Memory B cell (primary cell): Measurements from ENCODE around the gene TFB1M.
"Not testable (repeated sequence)": the region's sequence is repeated elsewhere in the genome, so short reads cannot be mapped to it uniquely, and the experiment has no call there.

ENCODE experiments used
- ATAC-seq: fragments of 150-1000 bp; cut with Tn5 transposase; 2 replicates; pipeline ENCODE4 v1.10.0; 2021; ENCODE audit warnings: low read depth, mild to moderate bottlenecking, moderate library complexity
- DNase-seq, 2 donors: peaks; one replicate each; pipeline ENCODE4 v3.0.0; 2022; ENCODE audit warnings: low spot score in 2 of 2
- H3K27ac Mint-ChIP-seq: one replicate; pipeline ENCODE4 v1.8.0; 2022; ENCODE audit warnings: mild to moderate bottlenecking, moderate library complexity, mixed read lengths
- H3K27me3 Mint-ChIP-seq: one replicate; pipeline ENCODE4 v1.8.0; 2022; ENCODE audit warnings: mixed read lengths
- H3K36me3 Mint-ChIP-seq: one replicate; pipeline ENCODE4 v1.8.0; 2022; ENCODE audit warnings: mild to moderate bottlenecking, mixed read lengths
- H3K4me1 Mint-ChIP-seq: one replicate; pipeline ENCODE4 v1.8.0; 2022; ENCODE audit warnings: mixed read lengths
- H3K4me3 Mint-ChIP-seq: one replicate; pipeline ENCODE4 v1.8.0; 2022; ENCODE audit warnings: mild to moderate bottlenecking, moderate library complexity, mixed read lengths
- H3K9me3 Mint-ChIP-seq: one replicate; pipeline ENCODE4 v1.8.0; 2022; ENCODE audit warnings: mixed read lengths

Gene TFB1M

GRCh38 chr6:155314092-155314772 lies at the start of gene TFB1M:
Gene TFB1M, minus strand, starts transcription at chr6:155314484. Its CDS starts 56 bp downstream, at chr6:155314428.
- peaks cover 12% of the 10 kb centered on the region for H3K4me1 Mint-ChIP-seq
- H3K27me3 Mint-ChIP-seq: no peaks in the 10 kb centered on the region
- no peaks in the 10 kb centered on the region for H3K9me3 Mint-ChIP-seq
- H3K27ac Mint-ChIP-seq: peak within 1 kb of the TSS; percentile 97
- peaks cover 7% of the 10 kb centered on the region for H3K36me3 Mint-ChIP-seq
- ATAC-seq (peak; percentile 85), DNase-seq (peak; percentile 81 to 95)
- H3K4me3 Mint-ChIP-seq: peak within 1 kb of the TSS; percentile 91

- not testable (repeated sequence) for ATAC-seq, H3K4me1 Mint-ChIP-seq
These were observed 49.7 kb upstream of the TFB1M start for GRCh38 chr6:155364021-155364420.

DNA sequence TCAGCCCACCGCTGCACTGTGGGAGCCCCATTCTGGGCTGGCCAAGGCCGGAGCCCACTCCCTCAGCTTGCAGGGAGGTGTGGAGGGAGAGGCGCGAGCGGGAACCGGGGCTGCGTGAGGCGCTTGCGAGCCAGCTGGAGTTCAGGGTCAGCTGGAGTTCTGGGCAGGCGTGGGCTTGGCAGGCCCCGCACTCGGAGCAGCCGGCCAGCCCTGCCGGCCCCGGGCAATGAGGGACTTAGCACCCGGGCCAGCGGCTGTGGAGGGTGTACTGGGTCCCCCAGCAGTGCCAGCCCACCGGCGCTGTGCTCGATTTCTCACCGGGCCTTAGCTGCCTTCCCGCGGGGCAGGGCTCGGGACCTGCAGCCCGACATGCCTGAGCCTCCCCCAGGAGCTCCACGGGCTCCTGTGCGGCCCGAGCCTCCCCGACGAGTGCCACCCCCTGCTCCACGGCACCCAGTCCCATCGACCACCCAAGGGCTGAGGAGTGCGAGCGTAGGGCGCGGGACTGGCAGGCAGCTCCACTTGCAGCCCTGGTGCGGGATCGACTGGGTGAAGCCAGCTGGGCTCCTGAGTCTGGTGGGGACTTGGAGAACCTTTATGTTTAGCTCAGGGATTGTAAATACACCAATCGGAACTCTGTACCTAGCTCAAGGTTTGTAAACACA lies 48.8 kb upstream of the TFB1M start:
- ATAC-seq, H3K27ac Mint-ChIP-seq, H3K4me1 Mint-ChIP-seq, H3K9me3 Mint-ChIP-seq, H3K36me3 Mint-ChIP-seq, H3K27me3 Mint-ChIP-seq, DNase-seq, H3K4me3 Mint-ChIP-seq: not testable (repeated sequence)

More at GRCh38 chr6:155364021-155364420, 49.7 kb upstream of the TFB1M start:
- not testable (repeated sequence) for H3K27me3 Mint-ChIP-seq, H3K4me3 Mint-ChIP-seq, H3K27ac Mint-ChIP-seq, DNase-seq, H3K36me3 Mint-ChIP-seq, H3K9me3 Mint-ChIP-seq

DNA sequence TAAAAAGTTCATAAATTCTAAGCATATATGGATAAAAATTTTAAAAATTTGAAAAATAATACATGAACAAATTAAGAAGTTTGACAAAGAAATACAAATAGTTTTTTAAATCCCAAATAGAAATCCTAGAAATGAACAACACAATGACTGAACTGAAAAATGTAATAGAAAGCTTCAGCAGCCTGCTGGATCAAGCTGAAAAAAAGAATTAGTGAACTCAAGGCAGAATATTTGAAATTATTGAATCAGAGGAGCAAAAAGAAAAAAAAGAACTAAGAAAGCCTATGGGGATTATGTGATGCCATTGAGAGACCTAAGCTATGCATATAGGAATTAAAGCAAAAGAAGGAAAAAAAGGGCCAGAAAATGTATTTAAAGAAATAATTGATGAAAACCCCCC lies 39.9 kb upstream of the TFB1M start:
- H3K4me3 Mint-ChIP-seq: no peak overlapping the region

DNA sequence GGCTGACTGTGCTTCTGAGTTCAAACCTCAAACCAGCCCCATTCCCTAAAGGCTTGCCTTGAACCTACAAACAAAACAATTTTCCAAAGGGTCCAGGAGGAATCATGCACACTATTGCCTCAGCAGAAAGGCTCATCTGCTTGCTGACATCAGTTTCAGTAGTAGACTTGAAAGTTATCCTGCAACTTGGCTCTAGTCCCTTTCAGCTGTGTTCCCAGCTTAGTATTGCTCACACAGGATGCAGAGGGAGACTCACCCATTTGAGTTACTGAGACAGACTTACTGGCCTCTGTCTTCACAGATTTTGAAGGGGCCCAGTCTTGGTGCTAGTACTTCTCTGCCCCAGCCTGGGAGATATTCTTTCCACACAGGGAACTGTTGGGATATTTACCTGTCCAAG lies 38.5 kb upstream of the TFB1M start:
- Mint-ChIP-seq H3K27me3 (peaks cover 2% of the 10 kb centered on the region), H3K9me3 (peaks cover 14% of the 10 kb centered on the region), H3K4me3 (no peak overlapping the region), H3K36me3 (peaks cover 4% of the 10 kb centered on the region), H3K4me1 (peaks cover 5% of the 10 kb centered on the region), H3K27ac (no peak overlapping the region)
- ATAC-seq: no peak
- DNase-seq: no peak

More for the DNA sequence above, 39.9 kb upstream of the TFB1M start:
- Mint-ChIP-seq H3K4me1 (peaks cover 5% of the 10 kb centered on the region), H3K27ac (no peak overlapping the region), H3K9me3 (peaks cover 13% of the 10 kb centered on the region), H3K36me3 (peaks cover 4% of the 10 kb centered on the region), H3K27me3 (peaks cover 4% of the 10 kb centered on the region)
- DNase-seq (no peak), ATAC-seq (no peak)

GRCh38 chr6:155352130-155352420 lies 37.8 kb upstream of the TFB1M start:
- Mint-ChIP-seq H3K4me1 (peaks cover 5% of the 10 kb centered on the region), H3K9me3 (peaks cover 20% of the 10 kb centered on the region), H3K4me3 (peak overlapping the region; percentile 55), H3K27me3 (peaks cover 2% of the 10 kb centered on the region), H3K36me3 (peaks cover 10% of the 10 kb centered on the region), H3K27ac (no peak overlapping the region)
- ATAC-seq (no peak), DNase-seq (no peak)

- H3K27me3 Mint-ChIP-seq: peaks cover 2% of the 10 kb centered on the region
These were observed 37.2 kb upstream of the TFB1M start for GRCh38 chr6:155351273-155352129.

DNA sequence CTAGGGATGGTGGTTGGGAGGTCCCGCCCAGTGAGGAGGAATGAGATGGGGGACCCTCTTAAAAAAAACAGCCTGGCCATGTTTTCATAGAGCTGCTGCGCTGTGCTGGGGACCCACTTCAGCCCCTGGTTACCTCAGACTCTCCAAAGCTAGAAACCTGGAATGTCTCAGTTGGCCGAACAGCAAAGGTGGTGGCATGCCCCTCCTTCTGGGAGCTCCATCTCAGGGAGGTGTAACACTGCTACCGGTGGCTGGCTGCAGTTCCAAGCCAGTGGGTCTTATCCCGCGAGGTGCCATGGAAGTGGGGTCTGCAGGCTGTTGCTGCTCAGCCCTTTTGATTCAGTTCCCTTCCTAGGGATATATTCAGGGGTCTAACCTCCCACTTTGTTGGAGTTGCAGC lies 35.7 kb upstream of the TFB1M start:
- ATAC-seq (no peak), DNase-seq (no peak)
- Mint-ChIP-seq H3K27ac (no peak overlapping the region), H3K4me3 (no peak overlapping the region), H3K4me1 (peaks cover 5% of the 10 kb centered on the region), H3K9me3 (peaks cover 26% of the 10 kb centered on the region), H3K27me3 (peaks cover 2% of the 10 kb centered on the region), H3K36me3 (peaks cover 20% of the 10 kb centered on the region)

More at GRCh38 chr6:155351273-155352129, 37.2 kb upstream of the TFB1M start:
- ATAC-seq (peak; percentile 55), DNase-seq (no peak)
- Mint-ChIP-seq H3K36me3 (peaks cover 14% of the 10 kb centered on the region), H3K9me3 (peaks cover 22% of the 10 kb centered on the region), H3K27ac (no peak overlapping the region), H3K4me1 (peaks cover 5% of the 10 kb centered on the region), H3K4me3 (peak overlapping the region; percentile 55)

- DNase-seq (no peak), ATAC-seq (no peak)
- H3K27ac Mint-ChIP-seq: no peak overlapping the region
- H3K9me3 Mint-ChIP-seq: peaks cover 20% of the 10 kb centered on the region
- peaks cover 5% of the 10 kb centered on the region for H3K4me1 Mint-ChIP-seq
- H3K4me3 Mint-ChIP-seq: no peak overlapping the region
- H3K27me3 Mint-ChIP-seq: peaks cover 2% of the 10 kb centered on the region
- peaks cover 16% of the 10 kb centered on the region for H3K36me3 Mint-ChIP-seq
These were observed 34.8 kb upstream of the TFB1M start for GRCh38 chr6:155349129-155349528.

- ATAC-seq: no peak
- Mint-ChIP-seq H3K9me3 (peaks cover 20% of the 10 kb centered on the region), H3K27ac (no peak overlapping the region), H3K4me3 (no peak overlapping the region), H3K27me3 (peaks cover 2% of the 10 kb centered on the region), H3K4me1 (peaks cover 5% of the 10 kb centered on the region), H3K36me3 (peaks cover 16% of the 10 kb centered on the region)
- DNase-seq: no peak
These were observed 33.5 kb upstream of the TFB1M start for GRCh38 chr6:155347800-155348199.

DNA sequence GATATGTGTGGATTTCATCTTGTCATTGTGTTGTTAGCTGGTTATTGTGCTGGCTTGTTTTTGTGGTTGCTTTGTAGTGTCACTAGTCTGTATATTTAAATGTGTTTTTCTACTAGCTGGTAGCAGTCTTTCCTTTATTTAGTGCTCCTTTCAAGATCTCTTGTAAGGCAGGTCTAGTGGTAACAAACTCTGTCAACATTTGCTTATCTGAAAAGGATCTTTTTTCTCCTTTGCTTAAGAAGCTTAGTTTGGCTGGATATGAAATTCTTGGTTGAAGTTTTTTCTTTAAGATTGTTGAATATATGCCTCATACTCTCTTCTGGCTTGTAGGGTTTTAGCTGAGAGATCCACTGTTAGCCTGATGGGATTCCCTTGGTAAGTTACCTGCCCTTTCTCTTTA lies 32.7 kb upstream of the TFB1M start:
- Mint-ChIP-seq H3K27me3 (peaks cover 2% of the 10 kb centered on the region), H3K9me3 (peaks cover 20% of the 10 kb centered on the region), H3K36me3 (peaks cover 16% of the 10 kb centered on the region), H3K4me1 (peaks cover 5% of the 10 kb centered on the region), H3K4me3 (no peak overlapping the region), H3K27ac (no peak overlapping the region)
- ATAC-seq: no peak
- DNase-seq: no peak

DNA sequence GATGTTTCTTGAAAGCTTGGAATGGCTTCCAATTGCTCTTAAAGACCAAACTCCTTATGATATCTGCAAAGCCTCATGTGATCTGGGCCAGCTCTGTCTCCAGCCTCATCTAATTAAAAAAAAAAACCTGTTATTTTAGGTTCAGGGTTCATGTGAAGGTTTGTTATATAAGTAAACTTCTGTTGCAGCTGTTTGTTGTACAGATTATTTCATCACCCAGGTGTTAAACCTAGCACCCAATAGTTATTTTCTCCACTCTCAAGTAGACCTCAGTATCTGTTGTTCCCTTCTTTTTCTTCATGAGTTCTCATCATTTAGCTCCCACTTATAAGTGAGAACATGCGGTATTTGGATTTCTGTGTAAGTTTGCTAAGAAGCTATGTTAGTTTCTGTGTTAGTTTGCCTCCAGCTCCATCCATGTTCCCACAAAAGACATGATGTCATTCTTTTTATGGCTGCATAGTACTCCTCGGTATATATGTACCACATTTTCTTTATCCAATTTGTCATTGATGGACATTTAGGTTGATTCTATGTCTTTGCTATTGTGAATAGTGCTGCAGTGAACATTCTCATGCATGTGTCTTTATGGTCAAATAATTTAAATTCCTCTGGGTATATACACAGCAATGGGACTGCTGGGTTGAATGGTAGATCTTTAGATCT lies 30.2 kb upstream of the TFB1M start:
- Mint-ChIP-seq H3K27me3 (no peaks in the 10 kb centered on the region), H3K27ac (no peak overlapping the region), H3K4me3 (no peak overlapping the region), H3K9me3 (peaks cover 24% of the 10 kb centered on the region), H3K4me1 (peaks cover 6% of the 10 kb centered on the region), H3K36me3 (peaks cover 18% of the 10 kb centered on the region)
- ATAC-seq (no peak), DNase-seq (no peak)

- no peak for DNase-seq
- Mint-ChIP-seq H3K9me3 (peaks cover 17% of the 10 kb centered on the region), H3K4me3 (peak overlapping the region; percentile 28), H3K27me3 (no peaks in the 10 kb centered on the region), H3K4me1 (peaks cover 9% of the 10 kb centered on the region), H3K36me3 (peaks cover 9% of the 10 kb centered on the region), H3K27ac (no peak overlapping the region)
- no peak for ATAC-seq
These were observed 27.0 kb upstream of the TFB1M start for GRCh38 chr6:155341130-155341828.
